ENCODE data around the gene PTGER3. TPM values are rescaled to one million over a fixed set of nuclear protein-coding genes. Genes with fewer than 3 reads are reported as not detected.

PTGER3 gene
- total and polyA plus RNA-seq, 5 experiments from 2014 or later, result 0.11 to 0.26 TPM; not detected in 3

DNA sequence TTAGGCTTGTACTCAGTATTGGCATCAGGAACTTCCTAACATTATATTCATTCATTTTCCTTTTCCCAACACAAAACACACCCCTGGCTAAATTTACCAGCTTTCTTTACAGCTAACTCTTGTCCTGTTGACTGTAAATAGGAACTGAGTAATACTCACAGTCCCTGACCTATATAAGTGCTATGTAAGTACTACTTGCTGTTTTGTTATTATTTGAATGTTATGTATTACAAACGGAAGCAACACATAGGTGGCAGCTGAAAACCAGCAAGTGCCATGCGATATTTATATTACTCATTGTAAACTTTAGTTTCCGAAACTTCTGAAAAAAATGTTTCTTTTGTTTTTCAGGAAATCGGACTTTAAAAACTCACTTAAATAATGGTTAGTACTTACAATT lies 21.5 kb downstream of the PTGER3 start:
- H3K36me3 Mint-ChIP-seq, result no peaks in the 10 kb centered on the region
- peaks cover 0 to 17% (median 6%) of the 10 kb centered on the region in 5 donors for H3K27me3 Mint-ChIP-seq
- DNase-seq (no peak), ATAC-seq (no peak)
- POLR2A ChIA-PET, result no interaction called here
- no peaks in the 10 kb centered on the region for H3K4me1 Mint-ChIP-seq
- H3K27ac Mint-ChIP-seq, result no peak overlapping the region
- no peak overlapping the region for H3K4me3 Mint-ChIP-seq
- no peaks in the 10 kb centered on the region for H3K9me3 Mint-ChIP-seq

DNA sequence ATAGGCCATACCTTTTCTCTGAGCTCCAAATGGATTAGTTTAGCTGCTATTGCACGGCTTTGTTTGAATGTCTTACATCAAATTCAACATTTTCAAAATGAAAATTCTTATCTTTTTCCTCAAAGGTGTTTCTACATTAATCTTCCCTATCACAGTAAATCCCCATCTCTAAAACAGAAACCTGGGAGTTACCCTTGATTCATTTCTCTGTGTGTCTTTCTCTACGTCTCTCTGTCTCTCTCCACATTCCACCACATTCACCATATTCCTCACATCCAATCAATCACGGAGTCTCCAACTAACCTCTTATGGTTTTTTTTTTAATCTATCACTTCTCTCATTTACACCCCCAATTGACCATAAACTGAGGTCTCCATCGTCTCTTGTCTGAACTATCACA lies 24.1 kb downstream of the PTGER3 start:
- H3K4me3 Mint-ChIP-seq, result no peak overlapping the region
- no peak for DNase-seq
- POLR2A ChIA-PET, result no interaction called here
- H3K9me3 Mint-ChIP-seq, result no peaks in the 10 kb centered on the region
- ATAC-seq, result no peak
- no peaks in the 10 kb centered on the region for H3K4me1 Mint-ChIP-seq
- no peaks in the 10 kb centered on the region for H3K36me3 Mint-ChIP-seq
- H3K27me3 Mint-ChIP-seq, result peaks cover 0 to 15% (median 1%) of the 10 kb centered on the region in 5 donors
- no peak overlapping the region for H3K27ac Mint-ChIP-seq

DNA sequence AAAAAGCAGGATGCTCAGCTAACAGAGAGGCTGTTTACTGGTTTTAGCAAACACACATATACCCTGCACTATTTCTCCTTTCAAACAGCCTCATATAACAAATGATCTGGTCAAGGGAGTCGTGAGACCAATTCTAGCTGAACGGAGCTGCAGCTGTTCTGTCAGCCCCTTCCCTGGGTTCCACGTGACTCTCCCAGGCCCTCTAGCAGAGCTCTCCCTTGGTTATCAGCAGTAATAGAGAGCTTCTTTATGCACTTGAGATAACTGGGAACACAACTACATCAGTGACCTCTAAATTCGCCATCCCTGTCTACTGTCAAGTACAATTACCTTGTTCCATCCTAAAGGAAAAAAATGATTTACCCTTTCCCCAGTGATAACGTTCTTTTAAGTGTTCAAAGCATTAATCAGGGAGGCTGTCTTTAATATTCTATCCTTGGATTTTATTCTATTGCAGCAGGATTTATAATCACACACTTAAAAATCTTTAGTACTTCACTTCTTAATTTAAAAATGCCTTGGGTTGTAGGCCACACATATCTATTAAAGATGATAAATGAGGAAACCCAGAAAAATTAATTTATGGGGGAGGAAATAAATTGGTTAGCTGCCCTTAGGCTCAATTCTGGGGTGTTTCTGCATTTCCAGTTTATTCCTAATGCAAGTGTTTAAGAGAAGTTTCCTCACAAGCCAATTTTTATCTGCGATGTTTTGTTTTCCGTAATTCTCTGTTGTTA lies 28.2 kb downstream of the PTGER3 start:
- H3K9me3 Mint-ChIP-seq, result no peaks in the 10 kb centered on the region
- ATAC-seq (no peak), DNase-seq (no peak)
- no peaks in the 10 kb centered on the region for H3K36me3 Mint-ChIP-seq
- H3K4me3 Mint-ChIP-seq, result no peak overlapping the region
- POLR2A ChIA-PET, result no interaction called here
- no peak overlapping the region for H3K27ac Mint-ChIP-seq
- no peaks in the 10 kb centered on the region for H3K4me1 Mint-ChIP-seq
- peaks cover 4 to 16% (median 10%) of the 10 kb centered on the region in 5 donors for H3K27me3 Mint-ChIP-seq

DNA sequence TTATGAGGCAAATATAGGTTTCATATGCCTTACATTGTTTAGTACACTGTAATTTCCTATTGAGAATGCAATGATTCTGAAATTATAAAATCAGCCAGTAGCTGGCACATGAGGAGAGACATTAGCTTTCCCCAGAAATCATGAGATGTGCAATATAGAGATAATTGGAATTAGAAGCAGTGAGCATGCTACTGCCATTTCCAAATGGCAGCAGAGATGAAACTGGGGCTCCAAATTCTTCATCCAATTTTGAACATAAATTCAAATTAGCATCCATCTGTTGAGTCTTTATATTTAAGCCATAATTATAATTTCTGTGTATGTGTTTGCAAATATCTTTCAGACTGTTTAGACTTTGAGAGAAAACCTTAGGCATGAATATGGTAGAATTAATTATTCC lies 28.8 kb downstream of the PTGER3 start:
- Mint-ChIP-seq H3K4me1 (no peaks in the 10 kb centered on the region), H3K27me3 (peaks cover 4 to 16% (median 10%) of the 10 kb centered on the region in 5 donors), H3K36me3 (no peaks in the 10 kb centered on the region), H3K4me3 (no peak overlapping the region), H3K9me3 (no peaks in the 10 kb centered on the region), H3K27ac (no peak overlapping the region)
- no peak for ATAC-seq
- DNase-seq, result no peak
- POLR2A ChIA-PET, result no interaction called here

DNA sequence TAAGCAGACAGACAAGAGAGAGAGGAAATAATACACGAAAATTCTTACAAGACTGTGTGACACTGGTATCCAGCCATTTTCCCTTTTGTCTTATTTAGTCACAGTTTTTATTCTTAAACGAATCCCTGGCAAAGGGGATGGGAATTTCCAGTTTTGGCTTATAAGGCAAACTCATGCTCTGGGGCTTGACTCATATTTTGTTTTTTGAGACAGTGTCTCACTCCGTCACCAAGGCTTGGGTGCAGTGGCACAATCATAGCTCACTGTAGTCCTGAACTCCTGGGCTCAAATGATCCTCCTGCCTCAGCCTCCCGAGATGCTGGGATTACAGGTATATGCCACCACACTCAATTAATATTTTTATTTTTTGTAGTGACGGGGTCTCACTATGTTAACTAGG lies 31.9 kb downstream of the PTGER3 start:
- ATAC-seq (no peak), DNase-seq (no peak)
- Mint-ChIP-seq H3K36me3 (no peaks in the 10 kb centered on the region), H3K9me3 (no peaks in the 10 kb centered on the region), H3K27ac (no peak overlapping the region), H3K27me3 (peaks cover 4 to 18% (median 10%) of the 10 kb centered on the region in 5 donors), H3K4me3 (no peak overlapping the region), H3K4me1 (no peaks in the 10 kb centered on the region)
- POLR2A ChIA-PET, result no interaction called here

DNA sequence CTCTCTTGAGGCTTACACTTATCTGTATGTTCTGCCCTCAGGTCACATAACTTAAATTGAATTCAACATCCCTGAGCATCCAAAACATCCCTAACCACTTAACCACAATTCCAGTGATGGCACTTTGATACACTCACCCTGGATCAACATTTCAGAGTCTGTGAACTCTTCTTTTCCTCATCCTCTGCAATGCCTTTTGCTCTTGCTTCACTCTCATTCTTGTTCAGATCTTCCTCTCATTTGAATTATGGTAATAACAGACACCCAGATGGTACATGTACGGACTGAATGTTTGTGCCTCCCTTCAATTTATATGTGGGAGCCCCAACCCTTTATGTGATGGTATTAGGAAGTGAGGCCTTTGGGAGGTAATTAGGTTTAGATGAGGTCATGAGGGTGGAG lies 33.4 kb downstream of the PTGER3 start:
- H3K27ac Mint-ChIP-seq, result no peak overlapping the region
- DNase-seq, result no peak
- H3K4me1 Mint-ChIP-seq, result no peaks in the 10 kb centered on the region

DNA sequence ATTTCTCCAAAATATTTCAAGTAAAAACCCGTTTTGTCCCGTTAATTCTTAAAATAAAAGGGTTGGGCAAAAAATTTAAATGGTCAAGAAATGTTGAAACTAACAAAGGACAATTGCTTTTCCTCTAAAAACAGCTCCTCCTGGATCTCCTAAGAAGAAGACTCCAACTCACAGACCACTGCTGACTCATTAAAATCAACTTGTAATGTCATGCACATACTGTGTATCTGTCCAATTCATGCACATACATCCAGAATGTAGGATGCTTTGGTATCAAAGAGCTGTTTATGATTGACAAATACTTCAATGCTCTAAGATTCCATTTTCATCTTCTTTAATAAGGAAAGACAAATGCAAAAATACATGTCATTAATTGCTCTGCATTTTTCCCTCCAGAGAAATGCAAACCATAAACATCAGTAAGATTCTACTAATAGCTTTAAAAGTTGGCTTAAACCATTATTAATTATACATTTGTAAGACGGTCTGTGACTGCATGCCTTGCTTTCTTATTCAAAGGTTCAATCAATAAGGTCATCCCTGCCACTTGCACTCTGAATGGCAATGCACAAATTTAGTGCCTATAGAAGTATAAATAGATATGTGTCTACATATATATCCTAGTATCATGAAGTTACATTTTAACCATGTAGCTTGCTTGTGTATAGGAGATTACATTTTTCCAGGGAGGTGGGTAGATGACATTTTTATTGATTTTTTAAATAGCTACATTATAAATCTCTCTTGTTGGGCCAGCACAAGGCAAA lies 44.7 kb downstream of the PTGER3 start:
- POLR2A ChIA-PET, result no interaction called here
- no peaks in the 10 kb centered on the region for H3K4me1 Mint-ChIP-seq
- H3K36me3 Mint-ChIP-seq, result no peaks in the 10 kb centered on the region
- ATAC-seq (no peak), DNase-seq (no peak)
- H3K9me3 Mint-ChIP-seq, result no peaks in the 10 kb centered on the region
- no peak overlapping the region for H3K4me3 Mint-ChIP-seq
- no peak overlapping the region for H3K27ac Mint-ChIP-seq
- peaks cover 0 to 14% (median 3%) of the 10 kb centered on the region in 5 donors for H3K27me3 Mint-ChIP-seq

More for the DNA sequence above, 33.4 kb downstream of the PTGER3 start:
- Mint-ChIP-seq H3K36me3 (no peaks in the 10 kb centered on the region), H3K27me3 (peaks cover 4 to 15% (median 10%) of the 10 kb centered on the region in 5 donors), H3K4me3 (no peak overlapping the region), H3K9me3 (no peaks in the 10 kb centered on the region)
- no peak for ATAC-seq
- POLR2A ChIA-PET, result no interaction called here

DNA sequence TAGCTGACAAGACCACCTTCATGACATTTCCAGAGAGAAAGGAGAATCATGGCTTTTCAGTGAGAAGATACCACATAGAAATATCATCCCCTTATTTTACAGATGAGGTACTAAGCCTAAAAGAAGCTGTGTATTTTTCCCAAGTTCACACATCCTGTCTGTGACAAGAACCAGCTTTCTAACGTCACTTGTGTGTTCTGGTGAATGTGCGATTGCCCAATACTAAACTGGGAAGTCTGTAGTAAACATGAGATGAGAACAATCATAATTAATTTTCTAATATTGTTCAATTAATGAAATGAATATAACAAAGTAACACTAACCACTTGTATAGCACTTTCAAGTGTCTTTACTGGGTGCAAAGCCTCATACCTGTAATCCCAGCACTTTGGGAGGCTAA lies 46.0 kb downstream of the PTGER3 start:
- ATAC-seq (no peak), DNase-seq (no peak)
- no peaks in the 10 kb centered on the region for H3K9me3 Mint-ChIP-seq
- no peak overlapping the region for H3K4me3 Mint-ChIP-seq
- no peak overlapping the region for H3K27ac Mint-ChIP-seq
- peaks cover 0 to 18% (median 5%) of the 10 kb centered on the region in 5 donors for H3K27me3 Mint-ChIP-seq
- POLR2A ChIA-PET, result no interaction called here
- H3K4me1 Mint-ChIP-seq, result no peaks in the 10 kb centered on the region
- H3K36me3 Mint-ChIP-seq, result no peaks in the 10 kb centered on the region

DNA sequence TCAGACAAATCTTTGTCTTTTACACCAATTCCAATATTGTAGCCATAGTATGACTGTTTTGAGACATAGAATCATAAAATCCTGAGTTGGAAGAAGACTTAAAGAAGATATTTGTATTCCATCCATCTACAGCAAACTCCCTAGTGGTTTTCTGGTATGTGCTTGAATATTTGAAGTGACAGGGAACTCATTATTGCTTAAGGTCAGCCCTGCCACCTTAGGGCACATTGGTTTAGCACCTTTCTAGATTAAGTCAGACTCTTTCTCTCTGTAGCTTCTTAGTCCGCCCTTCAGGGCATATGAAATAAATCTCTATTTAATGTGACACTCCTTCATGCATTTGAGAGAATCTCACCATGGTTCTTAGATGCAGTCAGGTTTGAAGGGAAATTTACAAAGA lies 49.8 kb downstream of the PTGER3 start:
- ATAC-seq (no peak), DNase-seq (no peak)
- Mint-ChIP-seq H3K4me1 (no peaks in the 10 kb centered on the region), H3K9me3 (no peaks in the 10 kb centered on the region), H3K27me3 (peaks cover 5 to 18% (median 7%) of the 10 kb centered on the region in 5 donors), H3K27ac (no peak overlapping the region), H3K4me3 (no peak overlapping the region), H3K36me3 (no peaks in the 10 kb centered on the region)
- POLR2A ChIA-PET, result no interaction called here

DNA sequence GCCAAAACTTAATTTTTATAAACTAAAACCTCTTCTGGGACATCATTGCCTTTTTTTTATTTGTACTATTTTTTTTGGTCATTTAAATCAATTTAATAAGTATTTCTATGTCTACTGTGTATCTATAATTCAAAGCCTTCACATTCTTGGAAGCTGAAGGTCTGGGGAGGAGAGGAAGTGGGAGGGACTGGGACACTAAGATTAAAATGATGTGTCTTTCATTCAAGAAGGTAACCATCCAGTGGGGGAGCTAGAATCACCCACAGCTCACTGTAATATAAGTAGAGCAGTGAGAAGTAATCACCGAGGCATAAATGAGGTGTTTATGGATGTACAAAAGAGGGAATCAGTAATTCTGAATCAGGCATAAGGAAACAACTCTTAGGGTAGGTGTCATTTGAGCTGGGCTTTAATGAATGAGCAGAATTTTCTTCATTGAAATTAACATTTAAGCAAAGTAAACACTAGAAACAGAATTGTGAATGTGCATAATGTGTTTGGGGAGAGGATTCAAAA lies 52.8 kb downstream of the PTGER3 start:
- H3K9me3 Mint-ChIP-seq, result no peaks in the 10 kb centered on the region
- H3K27ac Mint-ChIP-seq, result no peak overlapping the region
- POLR2A ChIA-PET, result no interaction called here
- DNase-seq (no peak), ATAC-seq (no peak)
- H3K4me3 Mint-ChIP-seq, result no peak overlapping the region
- H3K4me1 Mint-ChIP-seq, result no peaks in the 10 kb centered on the region
- no peaks in the 10 kb centered on the region for H3K36me3 Mint-ChIP-seq
- H3K27me3 Mint-ChIP-seq, result peaks cover 6 to 18% (median 10%) of the 10 kb centered on the region in 5 donors

DNA sequence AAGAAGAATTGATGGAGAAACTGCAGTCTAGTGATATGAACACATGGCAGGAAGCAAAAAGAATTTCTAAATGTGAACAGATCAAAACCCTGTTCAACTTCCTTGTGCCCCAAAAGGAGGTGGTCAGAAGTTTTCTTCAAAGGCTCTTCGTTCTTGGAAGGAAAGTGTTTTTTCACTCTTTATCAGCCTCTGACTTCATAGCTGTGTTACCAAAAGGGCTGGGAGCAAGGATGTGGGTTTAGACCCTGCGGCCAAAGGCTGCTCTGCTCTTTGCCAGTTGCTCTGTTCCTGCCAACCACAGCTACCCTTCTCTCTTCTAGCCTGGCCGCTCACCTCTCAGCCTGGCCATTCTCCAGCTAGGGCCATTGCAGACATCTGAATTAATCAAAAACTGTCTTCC lies 53.8 kb downstream of the PTGER3 start:
- POLR2A ChIA-PET, result no interaction called here
- Mint-ChIP-seq H3K4me1 (no peaks in the 10 kb centered on the region), H3K27me3 (peaks cover 6 to 13% (median 10%) of the 10 kb centered on the region in 5 donors), H3K27ac (no peak overlapping the region), H3K9me3 (no peaks in the 10 kb centered on the region), H3K4me3 (no peak overlapping the region), H3K36me3 (no peaks in the 10 kb centered on the region)
- ATAC-seq (no peak), DNase-seq (no peak)

DNA sequence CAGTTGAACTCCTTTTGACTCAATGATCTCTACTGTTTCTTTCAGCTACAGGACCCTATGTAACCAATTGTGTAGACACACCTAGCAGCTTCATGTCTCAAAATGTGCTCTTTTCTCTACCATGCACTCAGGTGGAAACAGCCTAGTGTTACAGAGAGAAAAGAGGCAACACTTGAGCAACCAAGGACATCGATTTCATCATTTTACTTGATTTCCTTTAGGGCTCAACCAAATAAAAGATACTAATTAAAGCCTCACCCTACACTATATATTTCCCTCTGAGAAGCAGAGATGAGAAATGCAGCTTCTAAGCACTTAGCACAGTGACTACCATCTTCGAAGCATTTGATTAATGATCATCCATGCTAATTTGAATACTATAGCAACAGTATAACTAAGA lies 55.1 kb downstream of the PTGER3 start:
- H3K4me3 Mint-ChIP-seq, result no peak overlapping the region
- POLR2A ChIA-PET, result no interaction called here
- no peaks in the 10 kb centered on the region for H3K4me1 Mint-ChIP-seq
- ATAC-seq (no peak), DNase-seq (no peak)
- no peaks in the 10 kb centered on the region for H3K9me3 Mint-ChIP-seq
- H3K27ac Mint-ChIP-seq, result no peak overlapping the region
- H3K36me3 Mint-ChIP-seq, result no peaks in the 10 kb centered on the region
- peaks cover 3 to 10% (median 8%) of the 10 kb centered on the region in 5 donors for H3K27me3 Mint-ChIP-seq

DNA sequence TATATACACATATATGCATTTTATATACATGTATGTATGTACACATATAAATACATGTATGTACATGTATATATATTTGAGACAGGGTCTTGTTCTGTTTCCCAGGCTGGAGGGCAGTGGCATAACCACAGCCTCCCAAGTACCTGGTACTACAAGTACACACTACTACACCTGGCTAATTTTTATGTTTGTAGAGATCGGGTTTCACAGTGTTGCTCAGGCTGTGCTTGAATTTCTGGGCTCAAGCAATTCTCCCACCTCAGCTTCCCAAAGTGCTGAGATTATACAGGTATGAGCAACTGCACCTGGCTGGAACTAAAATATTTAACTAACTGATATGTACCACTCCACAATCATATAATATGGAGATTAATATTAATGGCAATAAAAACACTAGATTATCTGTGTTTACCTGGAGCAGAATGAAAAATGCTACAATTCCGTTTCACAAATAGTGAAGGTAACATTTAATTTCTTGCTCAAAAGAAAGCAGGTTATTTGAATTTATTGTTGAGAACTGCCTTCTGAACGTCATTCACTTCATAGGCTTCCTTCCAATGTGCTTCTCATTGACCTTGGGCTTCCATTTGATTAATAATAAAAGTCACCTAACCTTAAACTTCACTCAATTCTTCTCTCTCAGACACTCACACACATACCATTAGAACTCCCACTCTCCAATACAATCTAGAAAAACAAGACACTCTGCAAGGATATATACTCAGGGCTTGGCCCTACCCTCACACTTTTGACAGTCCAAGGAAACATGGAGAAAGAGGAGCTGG lies 57.0 kb downstream of the PTGER3 start:
- Mint-ChIP-seq H3K4me3 (no peak overlapping the region), H3K9me3 (no peaks in the 10 kb centered on the region)
- ATAC-seq, result no peak

More for the DNA sequence above, 57.0 kb downstream of the PTGER3 start:
- Mint-ChIP-seq H3K4me1 (no peaks in the 10 kb centered on the region), H3K36me3 (no peaks in the 10 kb centered on the region), H3K27me3 (peaks cover 4 to 10% (median 7%) of the 10 kb centered on the region in 5 donors), H3K27ac (no peak overlapping the region)
- no peak for DNase-seq
- POLR2A ChIA-PET, result no interaction called here
